ENCODE data around the gene OPCML. TPM values are rescaled to one million over a fixed set of nuclear protein-coding genes. Genes with fewer than 3 reads are reported as not detected.
A peak's percentile ranks its signal among the peaks of the same experiment; 100 is the strongest.

The OPCML gene
- polyA plus RNA-seq, 1 donor from 2014 or later: 11.6 TPM

DNA sequence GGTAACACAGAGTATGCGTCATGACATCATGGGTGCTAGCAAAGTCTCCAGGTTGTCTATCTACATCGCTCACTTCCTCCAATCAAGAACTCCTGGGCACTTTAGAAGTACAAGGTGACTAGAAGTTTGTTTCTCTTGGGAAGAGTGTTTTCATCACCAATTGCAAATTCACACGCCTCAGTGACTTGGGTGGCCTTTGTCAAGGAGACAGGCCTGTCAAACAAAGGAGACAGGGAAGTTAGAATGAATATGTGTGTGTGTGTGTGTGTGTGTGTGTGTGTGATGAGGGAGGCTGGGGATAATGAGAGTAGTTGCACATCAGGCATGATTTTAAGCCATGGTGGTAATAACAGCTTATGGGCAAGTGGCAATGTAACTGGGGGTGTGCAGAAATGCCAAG is 953.2 kb downstream of the OPCML start:
- Histone ChIP-seq H3K4me3 (ENCODE audit: low read length) (no peak overlapping the region), H3K36me3 (ENCODE audit: insufficient read depth, low read length) (no peaks in the 10 kb centered on the region), H3K27me3 (ENCODE audit: insufficient read depth, low read depth, low read length) (no peaks in the 10 kb centered on the region), H2AFZ (ENCODE audit: low read depth, low read length) (no peak overlapping the region), H4K20me1 (ENCODE audit: insufficient read depth) (no peaks in the 10 kb centered on the region), H3K9me2 (ENCODE audit: insufficient read depth, low read length) (no peaks in the 10 kb centered on the region), H3K9ac (ENCODE audit: low read length) (peak overlapping the region; percentile 1), H3K79me2 (replicated peaks; ENCODE audit: insufficient read depth, low read length) (no peaks in the 10 kb centered on the region), H3F3A (ENCODE audit: insufficient read depth, low read length, poor library complexity, severe bottlenecking) (no peaks in the 10 kb centered on the region), H3K27ac (ENCODE audit: low read length) (peak overlapping the region; percentile 44), H3K9me3 (ENCODE audit: low read length) (no peaks in the 10 kb centered on the region), H3K4me2 (ENCODE audit: low read length) (no peak overlapping the region)
- TF ChIP-seq RAD21 (conservative IDR thresholded peaks at IDR 0.05) (no peak), MXI1 (conservative IDR thresholded peaks at IDR 0.05; ENCODE audit: poor library complexity, severe bottlenecking) (no peak), TAF1 (IDR thresholded peaks at IDR 0.05; ENCODE audit: low read depth) (no peak), EP300 (conservative IDR thresholded peaks at IDR 0.05; ENCODE audit: poor library complexity, severe bottlenecking) (no peak), SMC3 (conservative IDR thresholded peaks at IDR 0.05; ENCODE audit: poor library complexity) (no peak), EZH2 (IDR thresholded peaks at IDR 0.05; ENCODE audit: borderline replicate concordance, insufficient read depth, low read length, poor library complexity, severe bottlenecking) (no peak), POLR2AphosphoS5 (IDR thresholded peaks at IDR 0.05) (no peak)
- TF ChIP-seq, protein P1, sequence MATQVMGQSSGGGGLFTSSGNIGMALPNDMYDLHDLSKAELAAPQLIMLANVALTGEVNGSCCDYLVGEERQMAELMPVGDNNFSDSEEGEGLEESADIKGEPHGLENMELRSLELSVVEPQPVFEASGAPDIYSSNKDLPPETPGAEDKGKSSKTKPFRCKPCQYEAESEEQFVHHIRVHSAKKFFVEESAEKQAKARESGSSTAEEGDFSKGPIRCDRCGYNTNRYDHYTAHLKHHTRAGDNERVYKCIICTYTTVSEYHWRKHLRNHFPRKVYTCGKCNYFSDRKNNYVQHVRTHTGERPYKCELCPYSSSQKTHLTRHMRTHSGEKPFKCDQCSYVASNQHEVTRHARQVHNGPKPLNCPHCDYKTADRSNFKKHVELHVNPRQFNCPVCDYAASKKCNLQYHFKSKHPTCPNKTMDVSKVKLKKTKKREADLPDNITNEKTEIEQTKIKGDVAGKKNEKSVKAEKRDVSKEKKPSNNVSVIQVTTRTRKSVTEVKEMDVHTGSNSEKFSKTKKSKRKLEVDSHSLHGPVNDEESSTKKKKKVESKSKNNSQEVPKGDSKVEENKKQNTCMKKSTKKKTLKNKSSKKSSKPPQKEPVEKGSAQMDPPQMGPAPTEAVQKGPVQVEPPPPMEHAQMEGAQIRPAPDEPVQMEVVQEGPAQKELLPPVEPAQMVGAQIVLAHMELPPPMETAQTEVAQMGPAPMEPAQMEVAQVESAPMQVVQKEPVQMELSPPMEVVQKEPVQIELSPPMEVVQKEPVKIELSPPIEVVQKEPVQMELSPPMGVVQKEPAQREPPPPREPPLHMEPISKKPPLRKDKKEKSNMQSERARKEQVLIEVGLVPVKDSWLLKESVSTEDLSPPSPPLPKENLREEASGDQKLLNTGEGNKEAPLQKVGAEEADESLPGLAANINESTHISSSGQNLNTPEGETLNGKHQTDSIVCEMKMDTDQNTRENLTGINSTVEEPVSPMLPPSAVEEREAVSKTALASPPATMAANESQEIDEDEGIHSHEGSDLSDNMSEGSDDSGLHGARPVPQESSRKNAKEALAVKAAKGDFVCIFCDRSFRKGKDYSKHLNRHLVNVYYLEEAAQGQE (IDR thresholded peaks at IDR 0.05; ENCODE audit: borderline replicate concordance): no peak
- TF ChIP-seq, protein P2, sequence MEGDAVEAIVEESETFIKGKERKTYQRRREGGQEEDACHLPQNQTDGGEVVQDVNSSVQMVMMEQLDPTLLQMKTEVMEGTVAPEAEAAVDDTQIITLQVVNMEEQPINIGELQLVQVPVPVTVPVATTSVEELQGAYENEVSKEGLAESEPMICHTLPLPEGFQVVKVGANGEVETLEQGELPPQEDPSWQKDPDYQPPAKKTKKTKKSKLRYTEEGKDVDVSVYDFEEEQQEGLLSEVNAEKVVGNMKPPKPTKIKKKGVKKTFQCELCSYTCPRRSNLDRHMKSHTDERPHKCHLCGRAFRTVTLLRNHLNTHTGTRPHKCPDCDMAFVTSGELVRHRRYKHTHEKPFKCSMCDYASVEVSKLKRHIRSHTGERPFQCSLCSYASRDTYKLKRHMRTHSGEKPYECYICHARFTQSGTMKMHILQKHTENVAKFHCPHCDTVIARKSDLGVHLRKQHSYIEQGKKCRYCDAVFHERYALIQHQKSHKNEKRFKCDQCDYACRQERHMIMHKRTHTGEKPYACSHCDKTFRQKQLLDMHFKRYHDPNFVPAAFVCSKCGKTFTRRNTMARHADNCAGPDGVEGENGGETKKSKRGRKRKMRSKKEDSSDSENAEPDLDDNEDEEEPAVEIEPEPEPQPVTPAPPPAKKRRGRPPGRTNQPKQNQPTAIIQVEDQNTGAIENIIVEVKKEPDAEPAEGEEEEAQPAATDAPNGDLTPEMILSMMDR (IDR thresholded peaks at IDR 0.05; ENCODE audit: poor library complexity, severe bottlenecking): no peak

DNA sequence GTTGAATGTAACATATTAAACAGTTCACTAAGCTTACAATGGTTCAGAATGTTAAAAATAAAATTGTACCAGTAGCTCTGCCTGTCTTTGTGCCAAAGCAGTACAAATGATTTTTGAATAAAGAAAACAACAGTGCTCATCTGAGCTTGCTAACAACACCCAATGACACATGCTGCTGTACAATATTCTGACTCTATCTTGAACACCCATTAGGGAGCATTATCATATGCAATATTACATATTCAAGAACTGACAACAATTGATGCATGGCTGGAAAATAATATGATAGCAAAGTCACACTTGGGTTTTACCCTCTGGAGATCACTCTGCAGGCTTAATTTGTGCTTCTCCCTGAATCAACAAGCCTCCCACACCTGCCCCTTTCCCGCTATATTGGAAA is 953.7 kb downstream of the OPCML start:
- Histone ChIP-seq H3K36me3 (ENCODE audit: insufficient read depth, low read length) (no peaks in the 10 kb centered on the region), H4K20me1 (ENCODE audit: insufficient read depth) (no peaks in the 10 kb centered on the region), H3K79me2 (replicated peaks; ENCODE audit: insufficient read depth, low read length) (no peaks in the 10 kb centered on the region), H3K9me2 (ENCODE audit: insufficient read depth, low read length) (no peaks in the 10 kb centered on the region), H3K27me3 (ENCODE audit: insufficient read depth, low read depth, low read length) (no peaks in the 10 kb centered on the region), H3K9ac (ENCODE audit: low read length) (no peak overlapping the region), H3K4me2 (ENCODE audit: low read length) (no peak overlapping the region), H3K27ac (ENCODE audit: low read length) (peak overlapping the region; percentile 44), H3K4me3 (ENCODE audit: low read length) (no peak overlapping the region), H2AFZ (ENCODE audit: low read depth, low read length) (no peak overlapping the region), H3K9me3 (ENCODE audit: low read length) (no peaks in the 10 kb centered on the region), H3F3A (ENCODE audit: insufficient read depth, low read length, poor library complexity, severe bottlenecking) (no peaks in the 10 kb centered on the region)
- TF ChIP-seq, protein P2 (IDR thresholded peaks at IDR 0.05; ENCODE audit: poor library complexity, severe bottlenecking): no peak
- TF ChIP-seq EP300 (conservative IDR thresholded peaks at IDR 0.05; ENCODE audit: poor library complexity, severe bottlenecking) (no peak), MXI1 (conservative IDR thresholded peaks at IDR 0.05; ENCODE audit: poor library complexity, severe bottlenecking) (no peak), EZH2 (IDR thresholded peaks at IDR 0.05; ENCODE audit: borderline replicate concordance, insufficient read depth, low read length, poor library complexity, severe bottlenecking) (no peak), SMC3 (conservative IDR thresholded peaks at IDR 0.05; ENCODE audit: poor library complexity) (no peak)
- TF ChIP-seq, protein P1 (IDR thresholded peaks at IDR 0.05; ENCODE audit: borderline replicate concordance): no peak
